Measurements from ENCODE around the gene NOL3. TPM values are rescaled to one million over a fixed set of nuclear protein-coding genes. Genes with fewer than 3 reads are reported as not detected.

NOL3 gene
- total and polyA plus RNA-seq, 7 experiments from 2014 or later: 0.89 to 66.0 (median 1.8) TPM; not detected in 2

GRCh38 chr16:67188798-67189197 is 18.5 kb downstream of the NOL3 start:
- Histone ChIP-seq H3K27ac (ENCODE audit: low read depth, low read length) (no peak overlapping the region), H3K4me3 (ENCODE audit: low read length) (no peak overlapping the region), H3K9me3 (ENCODE audit: control insufficient read depth in 2 of 3, low read length in 3 of 3) (no peaks in the 10 kb centered on the region), H3K36me3 (ENCODE audit: control insufficient read depth in 2 of 3, insufficient read depth in 3 of 3, low read length in 3 of 3) (peaks cover 0 to 5% (median 0%) of the 10 kb centered on the region in 3 experiments), H3K4me1 (ENCODE audit: control insufficient read depth in 2 of 2, insufficient read depth in 2 of 2, low read length in 2 of 2) (peaks cover 32 to 34% of the 10 kb centered on the region in 2 donors), H3K27me3 (ENCODE audit: control insufficient read depth in 2 of 2, insufficient read depth in 2 of 2, low read length in 2 of 2) (no peaks in the 10 kb centered on the region)
- ATAC-seq (no peak), DNase-seq (no peak)
- ChIA-PET POLR2A (interaction anchor here (0.8 kb wide), 1 partner anchor 655 kb away, joined by 3 read pairs; no protein-coding TSS in a partner anchor), CTCF (interaction anchor here (0.5 kb wide), 1 partner anchor 19 kb away, joined by 3 read pairs; the partner anchor contains the start of gene NOL3)
- peaks cover 17 to 40% (median 34%) of the 10 kb centered on the region in 7 donors for H3K4me1 Mint-ChIP-seq
- H3K9me3 Mint-ChIP-seq: no peaks in the 10 kb centered on the region
- H3K36me3 Mint-ChIP-seq: peaks cover 0 to 8% (median 0%) of the 10 kb centered on the region in 5 donors
- H3K27me3 Mint-ChIP-seq: peaks cover 0 to 15% (median 0%) of the 10 kb centered on the region in 5 donors
- intact Hi-C loops (cut with micrococcal nuclease): no loop called here
- no peak overlapping the region for H3K27ac Mint-ChIP-seq
- H3K4me3 Mint-ChIP-seq: no peak overlapping the region

- DNase-seq: no peak
- Histone ChIP-seq H3K4me1 (ENCODE audit: control insufficient read depth in 2 of 2, insufficient read depth in 2 of 2, low read length in 2 of 2) (peaks cover 31 to 34% of the 10 kb centered on the region in 2 donors), H3K9me3 (ENCODE audit: control insufficient read depth in 2 of 3, low read length in 3 of 3) (no peaks in the 10 kb centered on the region), H3K36me3 (ENCODE audit: control insufficient read depth in 2 of 3, insufficient read depth in 3 of 3, low read length in 3 of 3) (peaks cover 7 to 14% (median 10%) of the 10 kb centered on the region in 3 experiments), H3K4me3 (ENCODE audit: low read length) (no peak within 1 kb of the TSS), H3K27me3 (ENCODE audit: control insufficient read depth in 2 of 2, insufficient read depth in 2 of 2, low read length in 2 of 2) (no peaks in the 10 kb centered on the region), H3K27ac (ENCODE audit: low read depth, low read length) (no peak within 1 kb of the TSS)
- peak within 1 kb of the TSS in 4 of 10 donors; percentile 23 to 92 (median 42) for H3K4me3 Mint-ChIP-seq
- H3K27ac Mint-ChIP-seq: no peak within 1 kb of the TSS
- H3K4me1 Mint-ChIP-seq: peaks cover 13 to 44% (median 37%) of the 10 kb centered on the region in 7 donors
- peaks cover 0 to 10% (median 0%) of the 10 kb centered on the region in 5 donors for H3K36me3 Mint-ChIP-seq
- no peaks in the 10 kb centered on the region for H3K9me3 Mint-ChIP-seq
- POLR2A ChIA-PET: no interaction called here
- CTCF ChIA-PET: interaction anchor here (1.2 to 1.7 kb wide), 2 partner anchors 35 to 54 kb away, joined by 4 read pairs; no protein-coding TSS in a partner anchor
- peaks cover 0 to 15% (median 0%) of the 10 kb centered on the region in 5 donors for H3K27me3 Mint-ChIP-seq
- no peak for ATAC-seq
- intact Hi-C loops (cut with micrococcal nuclease): no loop called here
These were observed 19.7 kb downstream of the NOL3 start, which contains the start of gene EXOC3L1 for GRCh38 chr16:67190041-67190440. Gene EXOC3L1, minus strand, starts transcription at chr16:67190136. Its CDS starts 460 bp downstream, at chr16:67189676.

GRCh38 chr16:67190448-67191399 is 20.4 kb downstream of the NOL3 start:
- no peak overlapping the region for H3K27ac ChIP-seq (ENCODE audit: low read depth, low read length)
- H3K9me3 ChIP-seq (ENCODE audit: control insufficient read depth in 2 of 3, low read length in 3 of 3): no peaks in the 10 kb centered on the region
- H3K4me3 Mint-ChIP-seq: peak overlapping the region in 8 of 10 donors; percentile 20 to 92 (median 89)
- peaks cover 0 to 8% (median 0%) of the 10 kb centered on the region in 5 donors for H3K27me3 Mint-ChIP-seq
- no peak for DNase-seq
- peaks cover 7 to 21% (median 10%) of the 10 kb centered on the region in 3 experiments for H3K36me3 ChIP-seq (ENCODE audit: control insufficient read depth in 2 of 3, insufficient read depth in 3 of 3, low read length in 3 of 3)
- peak overlapping the region in 2 of 9 donors; percentile 53 to 93 for H3K27ac Mint-ChIP-seq
- no peak for ATAC-seq
- no peak overlapping the region for H3K4me3 ChIP-seq (ENCODE audit: low read length)
- no peaks in the 10 kb centered on the region for H3K27me3 ChIP-seq (ENCODE audit: control insufficient read depth in 2 of 2, insufficient read depth in 2 of 2, low read length in 2 of 2)
- CTCF ChIA-PET: interaction anchor here (1.2 to 1.7 kb wide), 2 partner anchors 36 to 54 kb away, joined by 4 read pairs; no protein-coding TSS in a partner anchor
- POLR2A ChIA-PET: interaction anchor here (0.5 kb wide), 1 partner anchor 165 kb away, joined by 3 read pairs; no protein-coding TSS in a partner anchor
- peaks cover 8 to 40% (median 34%) of the 10 kb centered on the region in 7 donors for H3K4me1 Mint-ChIP-seq
- H3K9me3 Mint-ChIP-seq: no peaks in the 10 kb centered on the region
- peaks cover 24 to 27% of the 10 kb centered on the region in 2 donors for H3K4me1 ChIP-seq (ENCODE audit: control insufficient read depth in 2 of 2, insufficient read depth in 2 of 2, low read length in 2 of 2)
- intact Hi-C loops (cut with micrococcal nuclease): no loop called here
- H3K36me3 Mint-ChIP-seq: peaks cover 0 to 12% (median 0%) of the 10 kb centered on the region in 5 donors

GRCh38 chr16:67191411-67191994 is 21.2 kb downstream of the NOL3 start:
- CTCF ChIA-PET: no interaction called here
- ATAC-seq (no peak), DNase-seq (no peak)
- H3K9me3 Mint-ChIP-seq: no peaks in the 10 kb centered on the region
- Histone ChIP-seq H3K9me3 (ENCODE audit: control insufficient read depth in 2 of 3, low read length in 3 of 3) (no peaks in the 10 kb centered on the region), H3K27me3 (ENCODE audit: control insufficient read depth in 2 of 2, insufficient read depth in 2 of 2, low read length in 2 of 2) (no peaks in the 10 kb centered on the region), H3K27ac (ENCODE audit: low read depth, low read length) (peak overlapping the region; percentile 94), H3K4me1 (ENCODE audit: control insufficient read depth in 2 of 2, insufficient read depth in 2 of 2, low read length in 2 of 2) (peaks cover 22 to 26% of the 10 kb centered on the region in 2 donors), H3K36me3 (ENCODE audit: control insufficient read depth in 2 of 3, insufficient read depth in 3 of 3, low read length in 3 of 3) (peaks cover 7 to 28% (median 11%) of the 10 kb centered on the region in 3 experiments), H3K4me3 (ENCODE audit: low read length) (peak overlapping the region; percentile 72)
- intact Hi-C loops (cut with micrococcal nuclease): no loop called here
- peaks cover 0 to 5% (median 0%) of the 10 kb centered on the region in 5 donors for H3K27me3 Mint-ChIP-seq
- H3K27ac Mint-ChIP-seq: peak overlapping the region; percentile 53 to 95 (median 91)
- peaks cover 16 to 46% (median 40%) of the 10 kb centered on the region in 7 donors for H3K4me1 Mint-ChIP-seq
- H3K4me3 Mint-ChIP-seq: peak overlapping the region; percentile 83 to 93 (median 92)
- H3K36me3 Mint-ChIP-seq: peaks cover 5 to 18% (median 6%) of the 10 kb centered on the region in 5 donors
- POLR2A ChIA-PET: interaction anchor here (1.1 to 1.9 kb wide), 3 partner anchors 8 to 35 kb away, joined by 5 to 7 read pairs (median 6); partner anchors contain the start of genes FBXL8, MATCAP1, TMEM208 and TRADD

DNA sequence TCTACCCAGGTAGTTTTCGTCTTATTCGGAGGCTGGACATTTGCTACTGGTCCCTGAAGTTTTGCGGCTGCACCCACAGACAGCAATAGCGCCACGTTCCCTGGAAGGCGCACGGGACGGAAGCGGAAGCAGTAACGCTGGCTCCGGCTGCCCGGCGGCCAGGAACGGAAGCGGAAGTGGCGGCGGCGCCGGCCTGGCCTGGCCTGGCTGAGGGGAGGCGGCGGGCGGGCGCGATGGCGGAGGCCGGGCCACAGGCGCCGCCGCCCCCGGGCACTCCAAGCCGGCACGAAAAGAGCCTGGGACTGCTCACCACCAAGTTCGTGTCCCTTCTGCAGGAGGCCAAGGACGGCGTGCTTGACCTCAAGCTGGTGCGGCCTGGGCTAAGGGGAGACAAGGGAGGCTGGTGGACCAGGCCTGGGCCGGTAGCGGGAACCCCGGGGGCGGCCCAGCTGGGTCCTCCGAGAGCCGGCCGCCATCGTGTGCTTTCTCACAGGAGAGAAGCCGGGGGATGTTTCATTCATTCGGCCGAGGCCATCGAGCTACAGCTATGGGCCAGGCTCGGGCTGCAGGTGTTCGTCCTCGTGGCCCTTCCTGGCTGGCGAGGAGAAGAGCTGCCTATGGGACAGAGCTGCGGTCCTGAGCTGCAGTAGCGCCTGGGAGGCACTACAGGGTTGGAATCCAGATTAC is 21.8 kb downstream of the NOL3 start, which contains the start of gene E2F4:
E2F4 (plus strand) TSS at position 161 of the 687 bp plus-strand sequence; CDS start at position 234, 73 bp downstream.
- POLR2A ChIA-PET: interaction anchor here (1.1 to 1.9 kb wide), 4 partner anchors 9 to 35 kb away, joined by 4 to 7 read pairs (median 6); partner anchors contain the start of genes FBXL8, MATCAP1, TMEM208 and TRADD
- peaks cover 22 to 26% of the 10 kb centered on the region in 2 donors for H3K4me1 ChIP-seq (ENCODE audit: control insufficient read depth in 2 of 2, insufficient read depth in 2 of 2, low read length in 2 of 2)
- ATAC-seq: peak; percentile 97

More for the DNA sequence above, 21.8 kb downstream of the NOL3 start, which contains the start of gene E2F4:
- H3K36me3 ChIP-seq (ENCODE audit: control insufficient read depth in 2 of 3, insufficient read depth in 3 of 3, low read length in 3 of 3): peaks cover 7 to 35% (median 17%) of the 10 kb centered on the region in 3 experiments
- peaks cover 0 to 3% (median 0%) of the 10 kb centered on the region in 5 donors for H3K27me3 Mint-ChIP-seq
- H3K27ac ChIP-seq (ENCODE audit: low read depth, low read length): peak within 1 kb of the TSS; percentile 94
- CTCF ChIA-PET: interaction anchor here (0.6 kb wide), 1 partner anchor 57 kb away, joined by 3 read pairs; the partner anchor contains the start of gene SLC9A5
- no peaks in the 10 kb centered on the region for H3K27me3 ChIP-seq (ENCODE audit: control insufficient read depth in 2 of 2, insufficient read depth in 2 of 2, low read length in 2 of 2)
- H3K4me3 Mint-ChIP-seq: peak within 1 kb of the TSS; percentile 83 to 93 (median 92)
- H3K4me3 ChIP-seq (ENCODE audit: low read length): peak within 1 kb of the TSS; percentile 72
- peaks cover 5 to 24% (median 10%) of the 10 kb centered on the region in 5 donors for H3K36me3 Mint-ChIP-seq
- H3K9me3 ChIP-seq (ENCODE audit: control insufficient read depth in 2 of 3, low read length in 3 of 3): no peaks in the 10 kb centered on the region
- H3K27ac Mint-ChIP-seq: peak within 1 kb of the TSS; percentile 53 to 95 (median 91)
- H3K4me1 Mint-ChIP-seq: peaks cover 22 to 50% (median 46%) of the 10 kb centered on the region in 7 donors
- DNase-seq: peak; percentile 72 to 88 (median 80)
- no peaks in the 10 kb centered on the region for H3K9me3 Mint-ChIP-seq
- intact Hi-C loops (cut with micrococcal nuclease): loop anchor here (1.0 to 2.0 kb wide), 6 partner anchors 9 to 289 kb away; partner anchors contain the start of genes TMEM208 (in 2 of the 2), ATP6V0D1 (in 1 of the 2), FHOD1 (in 1 of the 2) and MATCAP1 (in 1 of the 2)
